Measurements from ENCODE around the gene CDKAL1.

GRCh38 chr6:21173031-21173430 is 638.8 kb downstream of the CDKAL1 start:
- TF ChIP-seq CTCF (IDR thresholded peaks at IDR 0.05): no peak
- TF ChIP-seq POLR2A (IDR thresholded peaks at IDR 0.05): no peak
- TF ChIP-seq POLR2AphosphoS5 (IDR thresholded peaks at IDR 0.05; ENCODE audit: insufficient read depth in 1 of 2, low read depth in 1 of 2): no peak

Measured in vagina (tissue), 2 donors.